HepG2 (cell line): ENCODE data around the gene RARA. TPM values are rescaled to one million over a fixed set of nuclear protein-coding genes. Genes with fewer than 3 reads are reported as not detected.

ENCODE experiments used
- ADNP ChIP-seq: sonication (generic); formaldehyde crosslinking; IDR thresholded peaks from 2 replicates; pipeline ENCODE4 v1.4.0; 2020; ENCODE audit warnings: missing genetic modification reagents
- CREM ChIP-seq, 2 experiments: sonication (generic) in 1 of 2; formaldehyde crosslinking in 1 of 2; IDR thresholded peaks; 2 replicates each; pipeline versions ENCODE4 v1.4.0 to v1.6.1; 2016 to 2020; ENCODE audit warnings: antibody characterized with exemption in 1 of 2, mild to moderate bottlenecking in 1 of 2, missing genetic modification reagents in 1 of 2
- FOXM1 ChIP-seq: sonication (generic); formaldehyde crosslinking; IDR thresholded peaks from 2 replicates; pipeline ENCODE4 v1.5.0; 2020; ENCODE audit warnings: missing genetic modification reagents
- FOXP4 ChIP-seq: sonication (generic); formaldehyde crosslinking; IDR thresholded peaks from 2 replicates; pipeline ENCODE4 v1.4.0; 2020; ENCODE audit warnings: missing genetic modification reagents
- HMG20A ChIP-seq: IDR thresholded peaks from 2 replicates; pipeline ENCODE4 v1.6.1; 2016; ENCODE audit warnings: borderline replicate concordance
- MED8 ChIP-seq: sonication (generic); formaldehyde crosslinking; IDR thresholded peaks from 2 replicates; pipeline ENCODE4 v1.8.1; 2023; ENCODE audit warnings: mild to moderate bottlenecking, missing genetic modification reagents; ENCODE audit not compliant: insufficient replicate concordance
- RELA ChIP-seq: sonication (generic); formaldehyde crosslinking; IDR thresholded peaks from 2 replicates; pipeline ENCODE4 v1.4.0; 2020; ENCODE audit warnings: missing genetic modification reagents
- TERF1 ChIP-seq: sonication (generic); formaldehyde crosslinking; IDR thresholded peaks from 2 replicates; pipeline ENCODE4 v1.8.0; 2022; ENCODE audit warnings: mild to moderate bottlenecking, missing genetic modification reagents, moderate library complexity
- TSC22D2 ChIP-seq: sonication (generic); formaldehyde crosslinking; IDR thresholded peaks from 2 replicates; pipeline ENCODE4 v1.5.1; 2020; ENCODE audit warnings: missing genetic modification reagents, mild to moderate bottlenecking, borderline replicate concordance
- ZBTB20 ChIP-seq: sonication (generic); formaldehyde crosslinking; IDR thresholded peaks from 2 replicates; pipeline ENCODE4 v1.8.1; 2023; ENCODE audit warnings: missing genetic modification reagents, low read depth, mild to moderate bottlenecking, borderline replicate concordance
- ZKSCAN1 ChIP-seq: fragments of 150-350 bp; IDR thresholded peaks from 2 replicates; pipeline ENCODE4 v1.6.1; 2014; ENCODE audit warnings: low read length
- ZMAT3 ChIP-seq: sonication (generic); formaldehyde crosslinking; conservative IDR thresholded peaks from 2 replicates; pipeline ENCODE4 v1.7.0; 2021; ENCODE audit warnings: missing genetic modification reagents
- ZMAT5 ChIP-seq: sonication (generic); formaldehyde crosslinking; IDR thresholded peaks from 2 replicates; pipeline ENCODE4 v1.5.0; 2020; ENCODE audit warnings: mild to moderate bottlenecking, low read depth, missing genetic modification reagents, borderline replicate concordance
- ZMYM4 ChIP-seq: sonication (generic); formaldehyde crosslinking; IDR thresholded peaks from 2 replicates; pipeline ENCODE4 v1.8.1; 2023; ENCODE audit warnings: mild to moderate bottlenecking, missing genetic modification reagents
- ZNF329 ChIP-seq: sonication (generic); formaldehyde crosslinking; IDR thresholded peaks from 2 replicates; pipeline ENCODE4 v1.9.0; 2021; ENCODE audit warnings: low read depth, mild to moderate bottlenecking, missing genetic modification reagents
- ZNF335 ChIP-seq: sonication (generic); formaldehyde crosslinking; IDR thresholded peaks from 2 replicates; pipeline ENCODE4 v1.4.0; 2020; ENCODE audit warnings: missing genetic modification reagents
- ZNF33A ChIP-seq: sonication (generic); formaldehyde crosslinking; IDR thresholded peaks from 2 replicates; pipeline ENCODE4 v1.5.1; 2020; ENCODE audit warnings: missing genetic modification reagents, mild to moderate bottlenecking, moderate library complexity, borderline replicate concordance
- ZNF660 ChIP-seq: sonication (generic); formaldehyde crosslinking; IDR thresholded peaks from 2 replicates; pipeline ENCODE4 v1.5.1; 2020; ENCODE audit warnings: mild to moderate bottlenecking, low read depth, missing genetic modification reagents, borderline replicate concordance
- ZNF883 ChIP-seq: sonication (generic); formaldehyde crosslinking; IDR thresholded peaks from 2 replicates; pipeline ENCODE4 v1.5.1; 2020; ENCODE audit warnings: mild to moderate bottlenecking, missing genetic modification reagents; ENCODE audit errors: not compliant biosample characterization
- polyA plus RNA-seq, 8 experiments: library from polyadenylated mRNA; depleted of rRNA in 3 of 8; stranded (reverse) in 7 of 8; unstranded in 1 of 8; fragments of >200 nt; fragmentation: Illumina TruSeq in 4 of 8; extraction: Trizol in 4 of 8; gene quantifications; 2 replicates each; pipeline versions ENCODE4 v1.2.1 to v1.2.3, GENCODE V29; 2011 to 2016; ENCODE audit warnings: low read depth in 4 of 8, missing spikeins in 1 of 8, mixed read lengths in 1 of 8; ENCODE audit not compliant: insufficient read depth in 1 of 8
- total RNA-seq, 5 experiments: library from RNA; depleted of rRNA; stranded (reverse); fragments of >200 nt; fragmentation: Illumina TruSeq; extraction: Trizol; gene quantifications; 2 replicates each; pipeline ENCODE4 v1.2.3, GENCODE V29; 2016; ENCODE audit warnings: low read depth in 1 of 5
- TF ChIP-seq, protein P1 (sequence below): sonication (generic); formaldehyde crosslinking; IDR thresholded peaks from 2 replicates; pipeline ENCODE4 v1.8.1; 2023; ENCODE audit warnings: mild to moderate bottlenecking, inconsistent platforms, moderate library complexity, missing genetic modification reagents, borderline replicate concordance
- TF ChIP-seq, protein P2 (sequence below): sonication (generic); formaldehyde crosslinking; IDR thresholded peaks from 2 replicates; pipeline ENCODE4 v1.4.0; 2020; ENCODE audit warnings: missing genetic modification reagents

RARA gene
- total and polyA plus RNA-seq, 2 of the 13 experiments (the other 11 are each of a cell fraction or from before 2014, with no cell fraction given), result 6.4 to 8.6 TPM

- TF ChIP-seq ZBTB20 (CRISPR knock-in tag) (no peak; the same call in 1 of the 2 replicates), RELA (CRISPR knock-in tag) (no peak), ADNP (CRISPR knock-in tag) (no peak), ZNF883 (CRISPR knock-in tag) (no peak), MED8 (CRISPR knock-in tag) (no peak), ZNF660 (CRISPR knock-in tag) (no peak), ZKSCAN1 (no peak), ZMAT3 (peak; percentile 83), ZNF335 (CRISPR knock-in tag) (no peak), ZMYM4 (CRISPR knock-in tag) (no peak), HMG20A (CRISPR knock-in tag) (no peak), FOXP4 (CRISPR knock-in tag) (peak; percentile 68), ZNF33A (CRISPR knock-in tag) (no peak), ZMAT5 (CRISPR knock-in tag) (no peak), CREM (IDR thresholded peaks at IDR 0.05) (no peak), CREM (CRISPR knock-in tag; IDR thresholded peaks at IDR 0.05) (no peak), TERF1 (CRISPR knock-in tag) (no peak), ZNF329 (no peak), TSC22D2 (no peak), FOXM1 (CRISPR knock-in tag) (no peak)
- TF ChIP-seq, protein P1, sequence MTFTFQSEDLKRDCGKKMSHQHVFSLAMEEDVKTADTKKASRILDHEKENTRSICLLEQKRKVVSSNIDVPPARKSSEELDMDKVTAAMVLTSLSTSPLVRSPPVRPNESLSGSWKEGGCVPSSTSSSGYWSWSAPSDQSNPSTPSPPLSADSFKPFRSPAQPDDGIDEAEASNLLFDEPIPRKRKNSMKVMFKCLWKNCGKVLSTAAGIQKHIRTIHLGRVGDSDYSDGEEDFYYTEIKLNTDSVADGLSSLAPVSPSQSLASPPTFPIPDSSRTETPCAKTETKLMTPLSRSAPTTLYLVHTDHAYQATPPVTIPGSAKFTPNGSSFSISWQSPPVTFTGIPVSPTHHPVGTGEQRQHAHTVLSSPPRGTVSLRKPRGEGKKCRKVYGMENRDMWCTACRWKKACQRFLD (CRISPR knock-in tag), result no peak; the same call in 1 of the 2 replicates
- TF ChIP-seq, protein P2, sequence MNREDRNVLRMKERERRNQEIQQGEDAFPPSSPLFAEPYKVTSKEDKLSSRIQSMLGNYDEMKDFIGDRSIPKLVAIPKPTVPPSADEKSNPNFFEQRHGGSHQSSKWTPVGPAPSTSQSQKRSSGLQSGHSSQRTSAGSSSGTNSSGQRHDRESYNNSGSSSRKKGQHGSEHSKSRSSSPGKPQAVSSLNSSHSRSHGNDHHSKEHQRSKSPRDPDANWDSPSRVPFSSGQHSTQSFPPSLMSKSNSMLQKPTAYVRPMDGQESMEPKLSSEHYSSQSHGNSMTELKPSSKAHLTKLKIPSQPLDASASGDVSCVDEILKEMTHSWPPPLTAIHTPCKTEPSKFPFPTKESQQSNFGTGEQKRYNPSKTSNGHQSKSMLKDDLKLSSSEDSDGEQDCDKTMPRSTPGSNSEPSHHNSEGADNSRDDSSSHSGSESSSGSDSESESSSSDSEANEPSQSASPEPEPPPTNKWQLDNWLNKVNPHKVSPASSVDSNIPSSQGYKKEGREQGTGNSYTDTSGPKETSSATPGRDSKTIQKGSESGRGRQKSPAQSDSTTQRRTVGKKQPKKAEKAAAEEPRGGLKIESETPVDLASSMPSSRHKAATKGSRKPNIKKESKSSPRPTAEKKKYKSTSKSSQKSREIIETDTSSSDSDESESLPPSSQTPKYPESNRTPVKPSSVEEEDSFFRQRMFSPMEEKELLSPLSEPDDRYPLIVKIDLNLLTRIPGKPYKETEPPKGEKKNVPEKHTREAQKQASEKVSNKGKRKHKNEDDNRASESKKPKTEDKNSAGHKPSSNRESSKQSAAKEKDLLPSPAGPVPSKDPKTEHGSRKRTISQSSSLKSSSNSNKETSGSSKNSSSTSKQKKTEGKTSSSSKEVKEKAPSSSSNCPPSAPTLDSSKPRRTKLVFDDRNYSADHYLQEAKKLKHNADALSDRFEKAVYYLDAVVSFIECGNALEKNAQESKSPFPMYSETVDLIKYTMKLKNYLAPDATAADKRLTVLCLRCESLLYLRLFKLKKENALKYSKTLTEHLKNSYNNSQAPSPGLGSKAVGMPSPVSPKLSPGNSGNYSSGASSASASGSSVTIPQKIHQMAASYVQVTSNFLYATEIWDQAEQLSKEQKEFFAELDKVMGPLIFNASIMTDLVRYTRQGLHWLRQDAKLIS (CRISPR knock-in tag), result no peak
Observed at GRCh38 chr17:40316571-40317344, 7.8 kb downstream of the RARA start (continued).
